Endothelial cell of umbilical vein (primary cell): ENCODE measurements around the gene METTL8. TPM values are rescaled to one million over a fixed set of nuclear protein-coding genes. Genes with fewer than 3 reads are reported as not detected.
"Not testable (repeated sequence)": the region's sequence is repeated elsewhere in the genome, so short reads cannot be mapped to it uniquely, and the experiment has no call there.

Experiments used
- BruUV-seq: library from RNA; stranded (reverse); fragments of 400-500 nt; replicated peaks from 2 replicates; lab custom pipeline; 2021; lab: Mats Ljungman, UMichigan
- CTCF ChIA-PET: fragments of 300-600, 350-600 bp; sonication (Branson Sonifier 250); formaldehyde crosslinking; loops from one replicate; lab custom pipeline; 2021; ENCODE audit warnings: antibody characterized with exemption, inconsistent platforms; lab: Charles Lee
- POLR2A ChIA-PET: fragments of 300-600, 350-600 bp; sonication (Branson Sonifier 250); formaldehyde crosslinking; loops from one replicate; lab custom pipeline; 2021; ENCODE audit warnings: antibody characterized with exemption, inconsistent platforms; lab: Charles Lee
- DNase-seq: peaks from one replicate; pipeline ENCODE4 v3.0.0-alpha.2; 2011; ENCODE audit warnings: low read depth, low spot score
- FAIRE-seq: peaks from 2 replicates; lab custom pipeline; 2011; peaks lifted over from hg19 to GRCh38; lab: Jason Lieb, UNC
- H2AFZ ChIP-seq: 2 replicates; pipeline ENCODE4 v1.6.0; 2012; ENCODE audit warnings: low read depth, low read length, control low read depth, inconsistent platforms
- H3K27ac ChIP-seq: 2 replicates; pipeline ENCODE4 v1.5.1; 2011; ENCODE audit warnings: low read depth, mild to moderate bottlenecking, control low read depth, low read length, moderate library complexity; ENCODE audit not compliant: insufficient read depth
- H3K27me3 ChIP-seq, 2 experiments: 2 replicates each; pipeline versions ENCODE4 v1.6.0 to v1.6.1; 2011; ENCODE audit warnings: low read length in 2 of 2, mixed read lengths in 1 of 2; ENCODE audit not compliant: control insufficient read depth in 2 of 2, insufficient read depth in 2 of 2
- H3K36me3 ChIP-seq, 2 experiments: 2 replicates in 1 of 2; 3 replicates in 1 of 2; pipeline ENCODE4 v1.5.1; 2011; ENCODE audit warnings: low read length in 2 of 2, mild to moderate bottlenecking in 1 of 2, moderate library complexity in 1 of 2; ENCODE audit not compliant: control insufficient read depth in 2 of 2, insufficient read depth in 2 of 2; ENCODE audit errors: extremely low read depth in 1 of 2
- H3K4me1 ChIP-seq: 3 replicates; pipeline ENCODE4 v1.5.1; 2011; ENCODE audit warnings: mild to moderate bottlenecking, low read length; ENCODE audit not compliant: control insufficient read depth, insufficient read depth; ENCODE audit errors: extremely low read depth
- H3K4me2 ChIP-seq: 2 replicates; pipeline ENCODE4 v1.6.1; 2011; ENCODE audit warnings: low read length, control low read depth, mixed read lengths; ENCODE audit not compliant: insufficient read depth
- H3K4me3 ChIP-seq, 3 experiments: fragments of 200-600 bp in 1 of 3; sonication (generic), shearing (Covaris generic) in 1 of 3; replicated peaks in 1 of 3; 2 replicates each; pipeline ENCODE4 v1.5.1; 2011 to 2016; ENCODE audit warnings: control low read depth in 3 of 3, low read length in 3 of 3, mild to moderate bottlenecking in 2 of 3, inconsistent platforms in 1 of 3, low read depth in 1 of 3, moderate library complexity in 1 of 3; ENCODE audit not compliant: insufficient read depth in 1 of 3
- H3K79me2 ChIP-seq: 2 replicates; pipeline ENCODE4 v1.6.0; 2012; ENCODE audit warnings: low read length, inconsistent platforms; ENCODE audit not compliant: control insufficient read depth, insufficient read depth
- H3K9ac ChIP-seq: replicated peaks from 2 replicates; pipeline ENCODE3; 2011; ENCODE audit warnings: low read length, control low read depth; ENCODE audit not compliant: insufficient read depth; ENCODE audit errors: extremely low read depth
- H3K9me1 ChIP-seq: replicated peaks from 3 replicates; pipeline ENCODE4 v1.6.0; 2011; ENCODE audit warnings: mild to moderate bottlenecking, low read length; ENCODE audit not compliant: control insufficient read depth, insufficient read depth; ENCODE audit errors: extremely low read depth
- H3K9me3 ChIP-seq: replicated peaks from 2 replicates; pipeline ENCODE4 v1.5.1; 2012; ENCODE audit warnings: low read length, inconsistent platforms; ENCODE audit not compliant: control insufficient read depth, insufficient read depth
- H4K20me1 ChIP-seq: replicated peaks from 2 replicates; pipeline ENCODE3; 2011; ENCODE audit warnings: mild to moderate bottlenecking, low read length; ENCODE audit not compliant: control insufficient read depth, insufficient read depth; ENCODE audit errors: extremely low read depth
- CTCF ChIP-seq, 2 donors: IDR thresholded peaks; 1 replicate in 1 of 2; 2 replicates in 1 of 2; pipeline ENCODE4 v1.5.1; 2011; ENCODE audit warnings: low read length in 2 of 2, mild to moderate bottlenecking in 2 of 2, moderate library complexity in 2 of 2, control low read depth in 1 of 2, inconsistent platforms in 1 of 2, low read depth in 1 of 2; ENCODE audit not compliant: insufficient read depth in 1 of 2; ENCODE audit errors: extremely low read depth in 1 of 2
- GATA2 ChIP-seq: IDR thresholded peaks from 2 replicates; pipeline ENCODE4 v1.7.0; 2011; ENCODE audit warnings: low read depth, mild to moderate bottlenecking, moderate library complexity, mixed read lengths, low read length; ENCODE audit not compliant: insufficient read length, insufficient read depth
- JUN ChIP-seq: IDR thresholded peaks from 2 replicates; pipeline ENCODE4 v1.6.1; 2011; ENCODE audit warnings: borderline replicate concordance, low read depth; ENCODE audit not compliant: insufficient read length, insufficient read depth
- MAX ChIP-seq: IDR thresholded peaks from 2 replicates; pipeline ENCODE4 v1.6.1; 2011; ENCODE audit not compliant: insufficient read depth, insufficient read length
- POLR2A ChIP-seq: IDR thresholded peaks from 2 replicates; pipeline ENCODE4 v1.6.1; 2012; ENCODE audit warnings: low read depth, mild to moderate bottlenecking, control low read depth, low read length
- POLR2AphosphoS5 ChIP-seq: IDR thresholded peaks from 2 replicates; pipeline ENCODE4 v1.6.1; 2012; ENCODE audit warnings: low read depth, mild to moderate bottlenecking, control low read depth, low read length, moderate library complexity; ENCODE audit not compliant: insufficient read depth
- dilution Hi-C: fragments of 300-500 bp; cut with MboI; formaldehyde crosslinking; loops from one replicate; pipeline ENCODE4 v1.15.0; 2019; ENCODE audit warnings: low sequenced_read_pairs; ENCODE audit not compliant: extremely low pct_ligation_motif_present
- intact Hi-C: fragments of 100-400 bp; cut with micrococcal nuclease; formaldehyde crosslinking; loops from one replicate; pipeline ENCODE4 v1.10.0; 2022
- polyA plus RNA-seq, 4 experiments: library from polyadenylated mRNA; depleted of rRNA in 3 of 4; stranded (reverse) in 3 of 4; unstranded in 1 of 4; fragments of >200 nt; gene quantifications; 2 replicates each; pipeline versions ENCODE4 v1.2.1 to v1.2.3, GENCODE V29; 2011 to 2012; ENCODE audit warnings: missing spikeins in 1 of 4
- total RNA-seq: library from RNA; stranded (reverse); gene quantifications from 2 replicates; pipeline ENCODE4 v1.2.3, GENCODE V29; 2021

METTL8 gene
- total and polyA plus RNA-seq, 2 donors (not counting 3 experiments of a cell fraction or from before 2014, with no cell fraction given) = 7.0 to 20.2 TPM

- no peaks in the 10 kb centered on the region for H3K27me3 ChIP-seq
- no peak overlapping the region for H2AFZ ChIP-seq
- BruUV-seq = no TSS peak
- FAIRE-seq = no peak
- TF ChIP-seq MAX = no peak
- no peak for TF ChIP-seq POLR2A
- no peak for TF ChIP-seq POLR2AphosphoS5
- no peak for TF ChIP-seq GATA2
- TF ChIP-seq CTCF (IDR thresholded peaks at IDR 0.05; ENCODE audit: extremely low read depth in 1 of 2, insufficient read depth in 1 of 2, low read depth in 1 of 2, low read length in 2 of 2) = no peak
- no peak for TF ChIP-seq JUN
- no peaks in the 10 kb centered on the region for H3K36me3 ChIP-seq
- ChIA-PET CTCF (interaction anchor here (0.7 to 3.1 kb wide), 4 partner anchors 11 to 458 kb away, joined by 3 to 16 read pairs (median 4); no protein-coding TSS in a partner anchor), POLR2A (interaction anchor here (0.6 kb wide), 1 partner anchor 242 kb away, joined by 7 read pairs; no protein-coding TSS in a partner anchor)
- peaks cover 34% of the 10 kb centered on the region for H3K79me2 ChIP-seq
- H4K20me1 ChIP-seq = no peaks in the 10 kb centered on the region
- H3K4me3 ChIP-seq = no peak overlapping the region
- intact Hi-C loops (loop anchor here (5.0 kb wide), 1 partner anchor 458 kb away; no protein-coding TSS in a partner anchor), dilution Hi-C loops (no loop called here)
- no peaks in the 10 kb centered on the region for H3K9me1 ChIP-seq
- H3K4me1 ChIP-seq = peaks cover 14% of the 10 kb centered on the region
- no peak overlapping the region for H3K9ac ChIP-seq
- DNase-seq = no peak
- H3K4me2 ChIP-seq = no peak overlapping the region
- H3K27ac ChIP-seq = no peak overlapping the region
- H3K9me3 ChIP-seq = no peaks in the 10 kb centered on the region
Observed at GRCh38 chr2:171430516-171431410, 3.0 kb downstream of the METTL8 start.

GRCh38 chr2:171422710-171423495 lies 10.9 kb downstream of the METTL8 start:
- H3K27ac ChIP-seq, H3K27me3 ChIP-seq, BruUV-seq, H3K9me3 ChIP-seq, CTCF ChIA-PET, intact Hi-C loops, POLR2A ChIA-PET, H3K36me3 ChIP-seq, H3K9ac ChIP-seq, H3K4me2 ChIP-seq, H2AFZ ChIP-seq, FAIRE-seq, H3K79me2 ChIP-seq, dilution Hi-C loops, H3K4me1 ChIP-seq, H3K4me3 ChIP-seq, H4K20me1 ChIP-seq, H3K9me1 ChIP-seq, DNase-seq: not testable (repeated sequence)
